HepG2 (cell line): ENCODE measurements around the gene RAB22A. TPM values are rescaled to one million over a fixed set of nuclear protein-coding genes. Genes with fewer than 3 reads are reported as not detected.

Experiments used
- ATAC-seq: fragments of 200-7000 bp; cut with Tn5 transposase; 3 replicates; pipeline ENCODE4 v1.9.1; 2020; ENCODE audit warnings: mild to moderate bottlenecking, moderate library complexity
- BruUV-seq: library from RNA; stranded (reverse); fragments of 400-500 nt; replicated peaks from 2 replicates; lab custom pipeline; 2021; lab: Mats Ljungman, UMichigan
- CTCF ChIA-PET: fragments of 300-600 bp; formaldehyde crosslinking; extraction: SDS; loops from one replicate; lab custom pipeline; 2021; ENCODE audit warnings: low total read pairs, inconsistent platforms, low intra/inter-chr PET ratio; lab: Yijun Ruan, JAX
- POLR2A ChIA-PET: fragments of 350-600 bp; sonication (Branson Sonifier 250); formaldehyde crosslinking; loops from one replicate; lab custom pipeline; 2020; ENCODE audit warnings: antibody characterized with exemption, inconsistent platforms; lab: Yijun Ruan, JAX
- DNase-seq: peaks from one replicate; pipeline ENCODE4 v3.0.0-alpha.2; 2015; ENCODE audit warnings: low spot score
- FAIRE-seq: peaks from 3 replicates; lab custom pipeline; 2011; peaks lifted over from hg19 to GRCh38; lab: Jason Lieb, UNC
- H2AFZ ChIP-seq: one replicate; pipeline ENCODE4 v1.6.1; 2011; ENCODE audit warnings: low read length, inconsistent platforms
- H3K27ac ChIP-seq: fragments of 300-600 bp; 3 replicates; pipeline ENCODE4 v1.8.0; 2011; ENCODE audit warnings: mixed run types, mild to moderate bottlenecking, mixed read lengths, low read length, inconsistent platforms; ENCODE audit not compliant: insufficient read depth; ENCODE audit errors: extremely low read length
- H3K27me3 ChIP-seq, 2 experiments: fragments of 200-600 bp in 1 of 2; 2 replicates in 1 of 2; 3 replicates in 1 of 2; pipeline versions ENCODE4 v1.6.0 to v1.8.0; 2011; ENCODE audit warnings: low read length in 2 of 2, mild to moderate bottlenecking in 2 of 2, moderate library complexity in 2 of 2, inconsistent platforms in 1 of 2; ENCODE audit not compliant: insufficient read depth in 2 of 2, control insufficient read depth in 1 of 2
- H3K36me3 ChIP-seq, 2 experiments: fragments of 200-600 bp in 1 of 2; replicated peaks in 1 of 2; 2 replicates in 1 of 2; 3 replicates in 1 of 2; pipeline versions ENCODE4 v1.5.1 to v1.8.0; 2011; ENCODE audit warnings: low read length in 2 of 2, inconsistent platforms in 1 of 2; ENCODE audit not compliant: insufficient read depth in 2 of 2, control insufficient read depth in 1 of 2
- H3K4me1 ChIP-seq: 2 replicates; pipeline ENCODE4 v1.5.1; 2012; ENCODE audit warnings: low read length, inconsistent platforms; ENCODE audit not compliant: insufficient read depth
- H3K4me2 ChIP-seq: 2 replicates; pipeline ENCODE4 v1.6.0; 2011; ENCODE audit warnings: low read depth, low read length, inconsistent platforms
- H3K4me3 ChIP-seq, 3 experiments: fragments of 200-600 bp in 1 of 3; sonication (generic), shearing (Covaris generic) in 1 of 3; replicated peaks in 1 of 3; 2 replicates each; pipeline ENCODE4 v1.5.1; 2011 to 2016; ENCODE audit warnings: low read length in 3 of 3, inconsistent platforms in 2 of 3, low read depth in 2 of 3, mild to moderate bottlenecking in 2 of 3, control low read depth in 1 of 3, mixed read lengths in 1 of 3; ENCODE audit not compliant: insufficient read depth in 1 of 3
- H3K79me2 ChIP-seq: one replicate; pipeline ENCODE4 v1.6.1; 2011; ENCODE audit warnings: low read length, inconsistent platforms; ENCODE audit not compliant: insufficient read depth
- H3K9ac ChIP-seq: 2 replicates; pipeline ENCODE4 v1.6.0; 2011; ENCODE audit warnings: mild to moderate bottlenecking, low read depth, low read length, inconsistent platforms; ENCODE audit not compliant: insufficient read depth
- H3K9me3 ChIP-seq: 2 replicates; pipeline ENCODE4 v1.5.1; 2012; ENCODE audit warnings: mild to moderate bottlenecking, low read length
- H4K20me1 ChIP-seq: 2 replicates; pipeline ENCODE4 v1.6.0; 2011; ENCODE audit warnings: inconsistent platforms, mild to moderate bottlenecking, low read length, moderate library complexity; ENCODE audit not compliant: insufficient read depth
- DDIT3 ChIP-seq: sonication (generic); formaldehyde crosslinking; IDR thresholded peaks from 2 replicates; pipeline ENCODE4 v1.4.0; 2020; ENCODE audit warnings: mild to moderate bottlenecking, missing genetic modification reagents
- WGBS: methylation state at CpG from one replicate; pipeline ENCODE4 v1.1.6; 2017; ENCODE audit warnings: low lambda C conversion rate; 5-methylcytosine and 5-hydroxymethylcytosine counted together
- in situ Hi-C: cut with HindIII; loops from 2 replicates; pipeline ENCODE4 v1.10.0; 2017; ENCODE audit warnings: low pct_unique_long_range_greater_than_20kb; ENCODE audit not compliant: extremely low pct_ligation_motif_present
- intact Hi-C: fragments of 100-400 bp; cut with micrococcal nuclease; formaldehyde crosslinking; loops from one replicate; pipeline ENCODE4 v1.10.0; 2022; ENCODE audit not compliant: unreplicated experiment
- polyA plus RNA-seq, 8 experiments: library from polyadenylated mRNA; depleted of rRNA in 3 of 8; stranded (reverse) in 7 of 8; unstranded in 1 of 8; fragments of >200 nt; fragmentation: Illumina TruSeq in 4 of 8; extraction: Trizol in 4 of 8; gene quantifications; 2 replicates each; pipeline versions ENCODE4 v1.2.1 to v1.2.3, GENCODE V29; 2011 to 2016; ENCODE audit warnings: low read depth in 4 of 8, missing spikeins in 1 of 8, mixed read lengths in 1 of 8; ENCODE audit not compliant: insufficient read depth in 1 of 8
- total RNA-seq, 5 experiments: library from RNA; depleted of rRNA; stranded (reverse); fragments of >200 nt; fragmentation: Illumina TruSeq; extraction: Trizol; gene quantifications; 2 replicates each; pipeline ENCODE4 v1.2.3, GENCODE V29; 2016; ENCODE audit warnings: low read depth in 1 of 5
- TF ChIP-seq, protein P1 (sequence below), 2 experiments: fragments of 450-650 bp in 1 of 2; sonication (generic) in 1 of 2; formaldehyde crosslinking in 1 of 2; IDR thresholded peaks; 2 replicates each; pipeline versions ENCODE4 v1.6.1 to v1.8.0; 2016 to 2022; ENCODE audit warnings: antibody characterized with exemption in 1 of 2, mild to moderate bottlenecking in 1 of 2, missing genetic modification reagents in 1 of 2

RAB22A gene
- total and polyA plus RNA-seq, 2 of the 13 experiments (the other 11 are each of a cell fraction or from before 2014, with no cell fraction given), result 10.7 to 11.2 TPM

DNA sequence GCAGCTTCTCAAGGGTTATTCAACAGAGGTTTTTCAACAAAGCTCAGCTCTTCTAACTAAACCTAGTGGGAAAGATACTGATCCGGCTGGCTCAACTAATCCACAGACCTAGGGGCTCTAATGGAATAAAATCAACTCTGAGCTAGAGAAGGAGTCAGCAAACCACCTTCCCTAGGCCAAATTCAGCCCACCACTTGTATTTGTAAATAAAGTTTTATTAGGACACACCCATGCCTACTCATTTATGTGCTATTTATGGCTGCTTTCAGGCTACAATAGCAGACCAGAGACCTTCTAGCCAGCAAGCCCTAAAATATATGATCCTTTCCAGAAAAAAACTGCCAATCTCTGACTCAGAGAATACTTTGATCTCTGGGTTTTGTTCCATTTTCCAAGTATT is 6.0 kb upstream of the RAB22A start:
- intact Hi-C loops, result no loop called here
- no peaks in the 10 kb centered on the region for H3K9me3 ChIP-seq
- TF ChIP-seq, protein P1, sequence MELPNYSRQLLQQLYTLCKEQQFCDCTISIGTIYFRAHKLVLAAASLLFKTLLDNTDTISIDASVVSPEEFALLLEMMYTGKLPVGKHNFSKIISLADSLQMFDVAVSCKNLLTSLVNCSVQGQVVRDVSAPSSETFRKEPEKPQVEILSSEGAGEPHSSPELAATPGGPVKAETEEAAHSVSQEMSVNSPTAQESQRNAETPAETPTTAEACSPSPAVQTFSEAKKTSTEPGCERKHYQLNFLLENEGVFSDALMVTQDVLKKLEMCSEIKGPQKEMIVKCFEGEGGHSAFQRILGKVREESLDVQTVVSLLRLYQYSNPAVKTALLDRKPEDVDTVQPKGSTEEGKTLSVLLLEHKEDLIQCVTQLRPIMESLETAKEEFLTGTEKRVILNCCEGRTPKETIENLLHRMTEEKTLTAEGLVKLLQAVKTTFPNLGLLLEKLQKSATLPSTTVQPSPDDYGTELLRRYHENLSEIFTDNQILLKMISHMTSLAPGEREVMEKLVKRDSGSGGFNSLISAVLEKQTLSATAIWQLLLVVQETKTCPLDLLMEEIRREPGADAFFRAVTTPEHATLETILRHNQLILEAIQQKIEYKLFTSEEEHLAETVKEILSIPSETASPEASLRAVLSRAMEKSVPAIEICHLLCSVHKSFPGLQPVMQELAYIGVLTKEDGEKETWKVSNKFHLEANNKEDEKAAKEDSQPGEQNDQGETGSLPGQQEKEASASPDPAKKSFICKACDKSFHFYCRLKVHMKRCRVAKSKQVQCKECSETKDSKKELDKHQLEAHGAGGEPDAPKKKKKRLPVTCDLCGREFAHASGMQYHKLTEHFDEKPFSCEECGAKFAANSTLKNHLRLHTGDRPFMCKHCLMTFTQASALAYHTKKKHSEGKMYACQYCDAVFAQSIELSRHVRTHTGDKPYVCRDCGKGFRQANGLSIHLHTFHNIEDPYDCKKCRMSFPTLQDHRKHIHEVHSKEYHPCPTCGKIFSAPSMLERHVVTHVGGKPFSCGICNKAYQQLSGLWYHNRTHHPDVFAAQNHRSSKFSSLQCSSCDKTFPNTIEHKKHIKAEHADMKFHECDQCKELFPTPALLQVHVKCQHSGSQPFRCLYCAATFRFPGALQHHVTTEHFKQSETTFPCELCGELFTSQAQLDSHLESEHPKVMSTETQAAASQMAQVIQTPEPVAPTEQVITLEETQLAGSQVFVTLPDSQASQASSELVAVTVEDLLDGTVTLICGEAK (IDR thresholded peaks at IDR 0.05), result no peak
- TF ChIP-seq, protein P1 (CRISPR knock-in tag; IDR thresholded peaks at IDR 0.05), result peak; percentile 77; the same call in 1 of the 2 replicates
- TF ChIP-seq DDIT3 (CRISPR knock-in tag), result no peak
- TF ChIP-seq, all 625 proteins: peak for 1
- H3K36me3 ChIP-seq, result no peaks in the 10 kb centered on the region
- no peak overlapping the region for H2AFZ ChIP-seq
- CTCF ChIA-PET, result no interaction called here
- no peak for FAIRE-seq
- no peak for ATAC-seq
- no peaks in the 10 kb centered on the region for H3K79me2 ChIP-seq
- no peaks in the 10 kb centered on the region for H4K20me1 ChIP-seq
- H3K4me3 ChIP-seq, result no peak overlapping the region
- no peak overlapping the region for H3K4me2 ChIP-seq
- no peak for DNase-seq
- 79% methylated on average over 1 of the region's 1 CpG for WGBS
- in situ Hi-C loops, result no loop called here
- H3K9ac ChIP-seq, result no peak overlapping the region
- no peak overlapping the region for H3K27ac ChIP-seq
- POLR2A ChIA-PET, result no interaction called here
- 0 out of 5 replicates have a peak, but pooled peaks cover 0 to 2% of the 10 kb centered on the region in 2 experiments for H3K27me3 ChIP-seq
- no TSS peak for BruUV-seq
- H3K4me1 ChIP-seq, result peaks cover 4% of the 10 kb centered on the region
